Putamen (tissue), 1 donor: ENCODE measurements around the gene STPG2.

Source experiments
- DNase-seq: peaks from one replicate; pipeline ENCODE4 v3.0.0-alpha.2; 2016; ENCODE audit warnings: low spot score

The STPG2 gene

DNA sequence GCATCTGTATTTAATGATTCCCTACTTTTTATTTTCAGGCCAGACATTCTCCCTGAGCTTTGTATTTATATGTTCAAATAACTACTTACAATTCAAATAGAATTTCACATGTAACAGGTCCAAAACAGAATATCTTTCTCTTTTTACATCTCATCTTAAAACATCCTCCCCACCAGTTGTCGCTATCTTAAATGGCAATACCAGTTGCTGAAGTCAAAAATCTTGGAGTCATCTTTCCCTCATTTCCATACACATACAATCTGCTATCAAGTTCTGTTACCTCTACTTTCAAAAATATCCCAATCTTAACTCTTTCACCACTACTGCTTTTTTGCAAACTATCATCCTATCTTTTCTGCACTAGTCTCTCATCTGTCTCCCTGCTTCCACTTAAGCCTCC is 330.5 kb downstream of the STPG2 start:
- DNase-seq, result no peak

- no peak for DNase-seq
Observed at GRCh38 chr4:97786306-97786920, 356.9 kb downstream of the STPG2 start.

DNA sequence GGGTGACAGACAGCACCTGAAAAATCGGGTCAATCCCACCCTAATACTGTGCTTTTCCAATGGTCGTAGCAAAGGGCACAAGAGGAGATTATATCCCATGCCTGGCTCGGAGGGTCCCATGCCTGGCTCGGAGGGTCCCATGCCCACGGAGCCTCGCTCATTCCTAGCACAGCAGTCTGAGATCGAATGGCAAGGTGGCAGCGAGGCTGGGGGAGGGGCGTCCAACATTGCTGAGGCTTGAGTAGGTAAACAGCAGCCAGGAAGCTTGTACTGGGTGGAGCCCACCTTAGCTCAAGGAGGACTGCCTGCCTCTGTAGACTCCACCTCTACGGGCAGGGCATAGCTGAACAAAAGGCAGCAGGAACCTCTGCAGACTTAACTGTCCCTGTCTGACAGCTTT is 365.1 kb downstream of the STPG2 start:
- no peak for DNase-seq

DNA sequence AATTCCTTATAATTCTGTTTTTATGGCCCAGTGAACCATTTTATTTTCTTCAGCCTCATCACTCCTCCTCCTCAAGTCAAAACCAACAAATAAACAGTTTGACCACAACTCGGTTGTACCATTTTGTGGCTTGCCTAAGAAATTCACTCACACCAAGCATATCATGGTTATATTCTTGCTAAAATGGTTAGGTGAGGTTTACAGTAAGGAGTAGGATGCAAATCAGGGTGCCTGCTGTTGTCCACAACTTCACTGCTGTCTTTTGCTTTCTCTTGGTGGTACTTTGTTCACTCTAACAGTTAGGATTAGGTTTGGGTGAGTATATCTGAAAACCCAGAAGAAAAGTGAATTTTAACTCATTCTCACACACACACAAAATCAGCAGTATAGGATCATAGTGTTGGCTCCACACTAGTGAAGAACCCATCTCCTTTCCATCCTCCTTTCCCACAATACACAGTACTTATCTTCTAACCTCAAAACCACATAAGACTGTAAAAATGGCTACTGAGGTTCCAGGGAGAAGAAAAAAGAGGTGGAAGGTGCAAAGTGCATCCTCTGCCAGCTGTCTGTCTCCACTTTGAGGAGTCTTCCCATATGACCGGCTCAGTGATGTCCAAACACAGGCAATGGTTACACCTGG is 368.8 kb downstream of the STPG2 start:
- DNase-seq, result no peak

DNA sequence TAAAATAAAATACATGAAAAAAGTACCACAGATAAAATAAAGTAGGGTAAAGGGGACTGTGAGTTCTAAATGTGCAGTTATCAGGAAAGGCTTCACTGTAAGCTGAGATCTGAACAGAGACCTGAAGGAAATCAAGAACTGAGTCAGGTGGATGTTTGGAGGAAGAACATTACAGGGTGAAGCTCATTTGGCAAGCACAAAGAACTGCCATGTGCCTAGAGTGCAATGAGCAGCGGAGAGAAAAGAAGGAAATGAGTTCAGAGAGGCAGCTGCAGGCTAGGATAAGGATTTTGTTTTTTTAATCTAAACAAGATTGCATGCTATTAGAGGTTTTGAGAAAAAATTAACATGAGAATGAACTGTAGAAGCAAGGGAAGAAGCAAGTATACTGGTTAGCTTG is 373.1 kb downstream of the STPG2 start:
- DNase-seq, result no peak

- no peak for DNase-seq
Observed at GRCh38 chr4:97762115-97762512, 381.2 kb downstream of the STPG2 start.

GRCh38 chr4:97761445-97762114 is 381.7 kb downstream of the STPG2 start:
- DNase-seq, result no peak

- no peak for DNase-seq
Observed at GRCh38 chr4:97759785-97760184, 383.5 kb downstream of the STPG2 start.

GRCh38 chr4:97752599-97752998 is 390.7 kb downstream of the STPG2 start:
- no peak for DNase-seq

DNA sequence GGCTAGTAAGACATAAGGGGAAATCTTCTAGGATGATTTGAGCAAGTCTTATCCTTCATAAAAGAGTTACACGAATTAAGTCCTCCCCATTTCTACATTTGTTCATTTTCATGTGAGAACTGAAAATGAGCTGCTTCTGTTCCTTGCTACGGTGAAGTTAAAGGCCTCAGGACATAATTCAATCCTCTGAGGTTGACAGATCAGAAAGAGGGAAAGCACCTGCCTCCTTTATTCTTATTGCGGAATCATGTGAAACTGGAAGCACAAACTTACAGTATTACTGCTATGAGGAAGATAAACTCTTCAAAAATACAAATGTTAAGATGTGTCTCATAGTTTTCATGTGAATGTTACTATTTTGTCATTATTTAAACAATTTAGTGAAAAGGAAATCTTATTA is 395.3 kb downstream of the STPG2 start:
- no peak for DNase-seq

GRCh38 chr4:97720869-97721432 is 422.3 kb downstream of the STPG2 start:
- peak; percentile 13 for DNase-seq

GRCh38 chr4:97691111-97691605 is 452.1 kb downstream of the STPG2 start:
- DNase-seq, result no peak

DNA sequence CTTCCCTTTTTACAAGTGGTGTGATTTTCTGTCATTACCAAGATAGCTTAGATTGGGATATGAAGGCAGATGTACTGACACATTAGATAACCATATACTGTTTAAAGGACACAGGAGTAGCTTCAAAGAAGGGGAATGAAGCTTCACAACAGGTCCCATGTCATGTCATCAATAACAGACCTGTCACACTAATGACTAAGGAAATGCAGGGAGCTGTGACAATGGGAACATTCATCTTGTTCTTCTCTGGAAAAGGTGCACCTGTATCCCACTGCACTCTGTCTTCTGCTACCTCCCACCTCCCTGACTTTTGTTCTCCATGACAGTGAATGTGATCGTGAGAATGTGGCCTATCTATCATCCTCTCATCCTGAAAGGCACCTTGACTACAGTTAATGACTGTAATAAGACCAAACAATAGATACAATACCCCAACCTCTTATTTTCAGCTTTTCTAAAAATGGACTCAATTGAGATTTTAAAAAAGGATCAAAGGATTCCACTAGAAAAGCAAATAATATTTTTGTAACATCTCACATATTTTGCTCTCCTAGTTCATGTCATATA is 472.5 kb downstream of the STPG2 start:
- peak; percentile 64 for DNase-seq

DNA sequence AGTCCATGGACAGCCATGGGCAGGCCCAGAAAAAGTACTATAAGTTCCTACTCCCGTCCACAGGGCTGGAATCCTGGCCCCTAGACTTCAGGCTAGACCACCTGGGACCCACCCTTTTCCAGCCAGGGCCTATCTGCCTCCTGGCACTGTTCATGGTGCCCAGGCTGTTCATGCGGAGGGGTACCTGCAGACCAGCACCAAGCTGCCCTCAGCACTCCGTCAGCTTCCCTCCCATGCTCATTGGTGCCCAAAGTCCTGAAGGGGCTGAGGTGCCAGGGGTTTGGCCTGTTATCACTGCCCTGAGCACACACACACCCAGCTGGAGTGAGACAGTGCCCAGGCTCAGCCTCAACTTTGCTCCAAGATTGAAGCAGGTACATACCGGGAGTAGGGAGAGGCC is 477.7 kb downstream of the STPG2 start:
- no peak for DNase-seq

DNA sequence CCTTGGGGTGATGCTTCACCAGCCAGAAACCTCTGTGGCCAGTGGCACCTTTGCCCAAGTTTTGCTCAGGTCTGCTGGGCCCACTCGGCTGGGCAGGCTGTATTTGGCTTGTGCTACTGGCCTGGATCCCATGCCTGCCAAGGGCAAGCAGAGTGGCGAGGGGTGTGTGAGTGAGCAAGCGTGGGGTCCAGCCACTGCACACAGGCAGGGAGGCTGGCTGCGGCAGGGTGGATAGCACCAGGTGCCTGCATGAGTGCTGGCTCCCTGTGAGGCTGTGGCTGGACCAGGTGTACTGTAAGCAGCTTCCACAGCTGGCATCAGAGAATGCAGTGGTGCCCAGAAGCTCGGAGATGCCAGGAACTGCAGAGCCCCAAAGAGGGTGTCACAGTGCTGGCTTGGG is 478.5 kb downstream of the STPG2 start:
- no peak for DNase-seq

DNA sequence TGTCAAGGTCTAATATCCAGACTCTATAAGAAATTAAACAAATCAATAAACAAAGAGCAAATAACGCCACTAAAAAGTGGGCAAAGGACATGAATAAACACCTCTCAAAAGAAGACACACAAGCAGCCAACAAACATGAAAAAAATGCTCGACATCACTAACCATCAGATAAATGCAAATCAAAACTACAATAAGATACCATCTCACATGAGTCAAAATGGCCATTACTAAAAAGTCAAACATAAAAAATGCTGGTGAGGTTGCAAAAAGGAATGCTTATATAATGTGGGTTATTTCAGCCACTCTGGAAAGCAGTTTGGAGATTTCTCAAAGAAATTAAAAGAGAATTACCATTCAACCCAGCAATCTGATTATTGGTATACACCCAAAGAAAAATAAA is 481.1 kb downstream of the STPG2 start:
- no peak for DNase-seq

- no peak for DNase-seq
Observed at GRCh38 chr4:97656044-97656720, 487.1 kb downstream of the STPG2 start.

DNA sequence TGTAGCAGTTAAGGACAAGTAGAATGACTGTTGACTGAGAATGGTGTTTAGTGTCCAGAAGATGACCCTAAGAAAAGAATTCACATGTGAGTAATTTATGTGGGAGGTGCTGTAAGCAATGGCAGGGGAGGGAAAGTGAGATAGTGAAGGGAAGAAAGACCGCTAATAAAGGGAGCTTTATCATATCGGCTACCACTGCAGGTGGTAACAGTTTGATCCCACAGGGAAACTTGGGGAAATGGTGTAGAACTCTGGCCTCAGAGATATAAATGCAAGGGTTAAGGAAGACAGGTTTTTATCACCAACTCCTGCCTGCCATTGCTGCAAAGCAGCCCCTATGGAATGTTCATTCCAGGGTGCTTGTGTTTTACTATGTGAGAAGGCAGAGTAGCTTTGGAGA is 489.6 kb downstream of the STPG2 start:
- DNase-seq, result no peak

GRCh38 chr4:97646997-97647396 is 496.3 kb downstream of the STPG2 start:
- no peak for DNase-seq

GRCh38 chr4:97645071-97645821 is 498.0 kb downstream of the STPG2 start:
- no peak for DNase-seq

- DNase-seq, result no peak
Observed at GRCh38 chr4:97643179-97643578, 500.1 kb downstream of the STPG2 start.
